Measurements from ENCODE around the gene GRIK4. TPM values are rescaled to one million over a fixed set of nuclear protein-coding genes. Genes with fewer than 3 reads are reported as not detected.
"Not testable (repeated sequence)": the region's sequence is repeated elsewhere in the genome, so short reads cannot be mapped to it uniquely, and the experiment has no call there.

Gene GRIK4
- total RNA-seq, 1 donor from 2014 or later = 4.5 TPM

GRCh38 chr11:121006922-121007321 lies 495.4 kb downstream of the GRIK4 start:
- H3K27me3 Mint-ChIP-seq (ENCODE audit: unreplicated experiment) = no peaks in the 10 kb centered on the region
- no peak for TF ChIP-seq CTCF (IDR thresholded peaks at IDR 0.05; ENCODE audit: unreplicated experiment)
- no peaks in the 10 kb centered on the region for H3K36me3 Mint-ChIP-seq (ENCODE audit: low read depth, unreplicated experiment)
- no peaks in the 10 kb centered on the region for H3K9me3 Mint-ChIP-seq (ENCODE audit: unreplicated experiment)
- no peak overlapping the region for H3K4me3 Mint-ChIP-seq (ENCODE audit: unreplicated experiment)
- no peaks in the 10 kb centered on the region for H3K4me1 Mint-ChIP-seq (ENCODE audit: unreplicated experiment)
- H3K27ac Mint-ChIP-seq (ENCODE audit: unreplicated experiment) = no peak overlapping the region
- no peak for DNase-seq (ENCODE audit: low spot score)

- H3K36me3 Mint-ChIP-seq (ENCODE audit: low read depth, unreplicated experiment) = no peaks in the 10 kb centered on the region
- no peak for TF ChIP-seq CTCF (IDR thresholded peaks at IDR 0.05; ENCODE audit: unreplicated experiment)
- H3K4me1 Mint-ChIP-seq (ENCODE audit: unreplicated experiment) = no peaks in the 10 kb centered on the region
- no peak overlapping the region for H3K27ac Mint-ChIP-seq (ENCODE audit: unreplicated experiment)
- DNase-seq (ENCODE audit: low spot score) = no peak
- H3K9me3 Mint-ChIP-seq (ENCODE audit: unreplicated experiment) = no peaks in the 10 kb centered on the region
- no peak overlapping the region for H3K4me3 Mint-ChIP-seq (ENCODE audit: unreplicated experiment)
- no peaks in the 10 kb centered on the region for H3K27me3 Mint-ChIP-seq (ENCODE audit: unreplicated experiment)
Measured at GRCh38 chr11:121008551-121008950, 497.0 kb downstream of the GRIK4 start.

GRCh38 chr11:121012091-121012490 lies 500.5 kb downstream of the GRIK4 start:
- no peak overlapping the region for H3K27ac Mint-ChIP-seq (ENCODE audit: unreplicated experiment)
- no peak for DNase-seq (ENCODE audit: low spot score)

GRCh38 chr11:121018746-121019145 lies 507.2 kb downstream of the GRIK4 start:
- H3K36me3 Mint-ChIP-seq (ENCODE audit: low read depth, unreplicated experiment) = no peaks in the 10 kb centered on the region
- DNase-seq (ENCODE audit: low spot score) = no peak
- H3K27ac Mint-ChIP-seq (ENCODE audit: unreplicated experiment) = no peak overlapping the region
- H3K4me3 Mint-ChIP-seq (ENCODE audit: unreplicated experiment) = no peak overlapping the region
- TF ChIP-seq CTCF (IDR thresholded peaks at IDR 0.05; ENCODE audit: unreplicated experiment) = no peak
- peaks cover 2% of the 10 kb centered on the region for H3K27me3 Mint-ChIP-seq (ENCODE audit: unreplicated experiment)
- H3K9me3 Mint-ChIP-seq (ENCODE audit: unreplicated experiment) = no peaks in the 10 kb centered on the region
- H3K4me1 Mint-ChIP-seq (ENCODE audit: unreplicated experiment) = peaks cover 2% of the 10 kb centered on the region

More at GRCh38 chr11:121012091-121012490, 500.5 kb downstream of the GRIK4 start:
- no peaks in the 10 kb centered on the region for H3K36me3 Mint-ChIP-seq (ENCODE audit: low read depth, unreplicated experiment)
- no peaks in the 10 kb centered on the region for H3K4me1 Mint-ChIP-seq (ENCODE audit: unreplicated experiment)
- TF ChIP-seq CTCF (IDR thresholded peaks at IDR 0.05; ENCODE audit: unreplicated experiment) = no peak
- H3K9me3 Mint-ChIP-seq (ENCODE audit: unreplicated experiment) = no peaks in the 10 kb centered on the region
- no peak overlapping the region for H3K4me3 Mint-ChIP-seq (ENCODE audit: unreplicated experiment)
- H3K27me3 Mint-ChIP-seq (ENCODE audit: unreplicated experiment) = no peaks in the 10 kb centered on the region

GRCh38 chr11:121021718-121022117 lies 510.2 kb downstream of the GRIK4 start:
- not testable (repeated sequence) for H3K27ac Mint-ChIP-seq (ENCODE audit: unreplicated experiment); DNase-seq (ENCODE audit: low spot score); H3K27me3 Mint-ChIP-seq (ENCODE audit: unreplicated experiment); H3K9me3 Mint-ChIP-seq (ENCODE audit: unreplicated experiment); H3K36me3 Mint-ChIP-seq (ENCODE audit: low read depth, unreplicated experiment); H3K4me3 Mint-ChIP-seq (ENCODE audit: unreplicated experiment)
- H3K4me1 Mint-ChIP-seq (ENCODE audit: unreplicated experiment) = peaks cover 16% of the 10 kb centered on the region
